Chondrocyte (in vitro differentiated cells): ENCODE measurements around the gene STPG1. TPM values are rescaled to one million over a fixed set of nuclear protein-coding genes. Genes with fewer than 3 reads are reported as not detected.

Experiments used
- DNase-seq: peaks from one replicate; pipeline ENCODE4 v3.0.0; 2021; ENCODE audit warnings: mixed read lengths, low spot score
- H3K27ac Mint-ChIP-seq: one replicate; pipeline ENCODE4 v1.8.0; 2021; ENCODE audit warnings: mild to moderate bottlenecking, moderate library complexity, mixed read lengths; ENCODE audit not compliant: unreplicated experiment
- H3K27me3 Mint-ChIP-seq: 2 replicates; pipeline ENCODE4 v1.8.0; 2021; ENCODE audit warnings: low read depth, mixed read lengths
- H3K36me3 Mint-ChIP-seq: 2 replicates; pipeline ENCODE4 v1.8.0; 2021; ENCODE audit warnings: low read depth, mixed read lengths
- H3K4me1 Mint-ChIP-seq: 2 replicates; pipeline ENCODE4 v1.8.0; 2021; ENCODE audit warnings: low read depth, mild to moderate bottlenecking, mixed read lengths
- H3K4me3 Mint-ChIP-seq: one replicate; pipeline ENCODE4 v1.8.0; 2021; ENCODE audit warnings: mild to moderate bottlenecking, moderate library complexity, mixed read lengths; ENCODE audit not compliant: unreplicated experiment
- H3K9me3 Mint-ChIP-seq: 2 replicates; pipeline ENCODE4 v1.8.0; 2021; ENCODE audit warnings: low read depth, mixed read lengths
- CTCF ChIP-seq: fragments of 200-600 bp; sonication (generic); IDR thresholded peaks from 2 replicates; pipeline ENCODE4 v1.5.0; 2021; ENCODE audit warnings: antibody characterized with exemption, mild to moderate bottlenecking, moderate library complexity
- total RNA-seq: library from RNA; stranded (reverse); gene quantifications from 3 replicates; pipeline ENCODE4 v1.2.1, GENCODE V29; 2021

The STPG1 gene
- total RNA-seq, 1 donor from 2014 or later: 6.8 TPM

- H3K4me3 Mint-ChIP-seq: peak overlapping the region; percentile 79
- TF ChIP-seq CTCF: no peak
- H3K27ac Mint-ChIP-seq: peak overlapping the region; percentile 89
- no peak for DNase-seq
- peaks cover 23% of the 10 kb centered on the region for H3K27me3 Mint-ChIP-seq
- no peaks in the 10 kb centered on the region for H3K9me3 Mint-ChIP-seq
- no peaks in the 10 kb centered on the region for H3K36me3 Mint-ChIP-seq
- peaks cover 37% of the 10 kb centered on the region for H3K4me1 Mint-ChIP-seq
These were observed 91.0 kb downstream of the STPG1 start for GRCh38 chr1:24322470-24323177.

GRCh38 chr1:24321697-24322469, 91.7 kb downstream of the STPG1 start:
- no peak for DNase-seq
- TF ChIP-seq CTCF: peak; percentile 26
- no peaks in the 10 kb centered on the region for H3K9me3 Mint-ChIP-seq
- H3K36me3 Mint-ChIP-seq: no peaks in the 10 kb centered on the region
- H3K27ac Mint-ChIP-seq: peak overlapping the region; percentile 89
- peak overlapping the region; percentile 79 for H3K4me3 Mint-ChIP-seq
- peaks cover 36% of the 10 kb centered on the region for H3K4me1 Mint-ChIP-seq
- peaks cover 21% of the 10 kb centered on the region for H3K27me3 Mint-ChIP-seq

GRCh38 chr1:24321126-24321525, 92.5 kb downstream of the STPG1 start:
- DNase-seq: no peak
- peaks cover 18% of the 10 kb centered on the region for H3K27me3 Mint-ChIP-seq

GRCh38 chr1:24319962-24320361, 93.6 kb downstream of the STPG1 start:
- H3K9me3 Mint-ChIP-seq: no peaks in the 10 kb centered on the region
- H3K27me3 Mint-ChIP-seq: peaks cover 22% of the 10 kb centered on the region
- peaks cover 36% of the 10 kb centered on the region for H3K4me1 Mint-ChIP-seq
- no peak for TF ChIP-seq CTCF
- H3K36me3 Mint-ChIP-seq: no peaks in the 10 kb centered on the region
- no peak overlapping the region for H3K4me3 Mint-ChIP-seq
- H3K27ac Mint-ChIP-seq: no peak overlapping the region
- no peak for DNase-seq

More at GRCh38 chr1:24321126-24321525, 92.5 kb downstream of the STPG1 start:
- Mint-ChIP-seq H3K27ac (no peak overlapping the region), H3K36me3 (no peaks in the 10 kb centered on the region), H3K4me3 (no peak overlapping the region), H3K9me3 (no peaks in the 10 kb centered on the region), H3K4me1 (peaks cover 36% of the 10 kb centered on the region)
- no peak for TF ChIP-seq CTCF

GRCh38 chr1:24319312-24319863, 94.2 kb downstream of the STPG1 start, which contains the start of gene GRHL3:
Gene GRHL3 (plus strand): TSS chr1:24319357. CDS start chr1:24319552, 195 bp downstream.
- H3K27me3 Mint-ChIP-seq: peaks cover 22% of the 10 kb centered on the region
- no peak for TF ChIP-seq CTCF
- H3K4me3 Mint-ChIP-seq: peak within 1 kb of the TSS; percentile 52
- DNase-seq: no peak
- no peaks in the 10 kb centered on the region for H3K36me3 Mint-ChIP-seq
- H3K27ac Mint-ChIP-seq: no peak within 1 kb of the TSS
- H3K4me1 Mint-ChIP-seq: peaks cover 36% of the 10 kb centered on the region
- no peaks in the 10 kb centered on the region for H3K9me3 Mint-ChIP-seq
